GM20431 (cell line): Measurements from ENCODE around the gene CFAP69.

Source experiments
- in situ Hi-C: fragments of 300-500 bp; cut with MseI, MboI; formaldehyde crosslinking; loops from one replicate; pipeline ENCODE4 v1.15.0; 2020; ENCODE audit warnings: low sequenced_read_pairs; ENCODE audit not compliant: unreplicated experiment

Gene CFAP69

GRCh38 chr7:90244909-90245851, at the start of gene CFAP69:
CFAP69 (plus strand) TSS chr7:90245174; CDS start chr7:90245425, 251 bp downstream.
- in situ Hi-C loops = no loop called here

GRCh38 chr7:90201500-90202195, 43.3 kb upstream of the CFAP69 start:
- in situ Hi-C loops = loop anchor here (25.0 kb wide), 1 partner anchor 661 kb away; no protein-coding TSS in a partner anchor

GRCh38 chr7:90207956-90208355, 37.0 kb upstream of the CFAP69 start:
- in situ Hi-C loops = loop anchor here (25.0 kb wide), 1 partner anchor 654 kb away; no protein-coding TSS in a partner anchor

- in situ Hi-C loops = loop anchor here (25.0 kb wide), 1 partner anchor 653 kb away; no protein-coding TSS in a partner anchor
These were observed 35.2 kb upstream of the CFAP69 start for GRCh38 chr7:90209776-90210175.

GRCh38 chr7:90210475-90210874, 34.5 kb upstream of the CFAP69 start:
- in situ Hi-C loops = loop anchor here (25.0 kb wide), 1 partner anchor 652 kb away; no protein-coding TSS in a partner anchor

GRCh38 chr7:90210981-90211380, 34.0 kb upstream of the CFAP69 start:
- in situ Hi-C loops = loop anchor here (25.0 kb wide), 1 partner anchor 651 kb away; no protein-coding TSS in a partner anchor

- in situ Hi-C loops = loop anchor here (25.0 kb wide), 1 partner anchor 651 kb away; no protein-coding TSS in a partner anchor
These were observed 33.4 kb upstream of the CFAP69 start, which contains the start of gene STEAP2 for GRCh38 chr7:90211391-90212148. STEAP2 (plus strand) TSS chr7:90211740; CDS start chr7:90225083, 13,343 bp downstream.

GRCh38 chr7:90212149-90212495, 32.9 kb upstream of the CFAP69 start:
- in situ Hi-C loops = loop anchor here (25.0 kb wide), 1 partner anchor 650 kb away; no protein-coding TSS in a partner anchor

- in situ Hi-C loops = loop anchor here (25.0 kb wide), 1 partner anchor 649 kb away; no protein-coding TSS in a partner anchor
These were observed 31.5 kb upstream of the CFAP69 start for GRCh38 chr7:90213521-90213920.

GRCh38 chr7:90216080-90216674, 28.8 kb upstream of the CFAP69 start:
- in situ Hi-C loops = loop anchor here (25.0 kb wide), 1 partner anchor 646 kb away; no protein-coding TSS in a partner anchor

- in situ Hi-C loops = loop anchor here (25.0 kb wide), 1 partner anchor 646 kb away; no protein-coding TSS in a partner anchor
These were observed 28.2 kb upstream of the CFAP69 start for GRCh38 chr7:90216771-90217170.

- in situ Hi-C loops = loop anchor here (25.0 kb wide), 1 partner anchor 640 kb away; no protein-coding TSS in a partner anchor
These were observed 22.6 kb upstream of the CFAP69 start for GRCh38 chr7:90222390-90222789.

GRCh38 chr7:90222811-90223725, 21.9 kb upstream of the CFAP69 start:
- in situ Hi-C loops = loop anchor here (25.0 kb wide), 1 partner anchor 639 kb away; no protein-coding TSS in a partner anchor

- in situ Hi-C loops = loop anchor here (25.0 kb wide), 1 partner anchor 638 kb away; no protein-coding TSS in a partner anchor
These were observed 20.8 kb upstream of the CFAP69 start for GRCh38 chr7:90224195-90224594.

GRCh38 chr7:90225181-90225580, 19.8 kb upstream of the CFAP69 start:
- in situ Hi-C loops = no loop called here

- in situ Hi-C loops = no loop called here
These were observed 19.4 kb upstream of the CFAP69 start for GRCh38 chr7:90225601-90226000.

GRCh38 chr7:90227259-90227658, 17.7 kb upstream of the CFAP69 start:
- in situ Hi-C loops = no loop called here

GRCh38 chr7:90229682-90230081, 15.3 kb upstream of the CFAP69 start:
- in situ Hi-C loops = no loop called here
